IMR-90 (cell line): ENCODE data around the gene TNFRSF1A. TPM values are rescaled to one million over a fixed set of nuclear protein-coding genes. Genes with fewer than 3 reads are reported as not detected.

Experiments used
- ATAC-seq: fragments of 200-7000 bp; cut with Tn5 transposase; 2 replicates; pipeline ENCODE4 v1.9.1; 2020; ENCODE audit warnings: low read depth, mild to moderate bottlenecking, moderate library complexity
- BruUV-seq: library from RNA; stranded (reverse); fragments of 400-500 nt; replicated peaks from 2 replicates; lab custom pipeline; 2021; lab: Mats Ljungman, UMichigan
- CTCF ChIA-PET: fragments of 300-600 bp; formaldehyde crosslinking; extraction: SDS; loops from one replicate; lab custom pipeline; 2021; ENCODE audit warnings: antibody characterized with exemption; lab: Yijun Ruan, JAX
- POLR2A ChIA-PET: fragments of 300-600 bp; sonication (Branson Sonifier 250); formaldehyde crosslinking; loops from one replicate; lab custom pipeline; 2022; ENCODE audit warnings: antibody characterized with exemption; ENCODE audit not compliant: unreplicated experiment; lab: Charles Lee
- DNase-seq: peaks from one replicate; pipeline ENCODE4 v3.0.0; 2013
- H2AFZ ChIP-seq: replicated peaks from 2 replicates; pipeline ENCODE3; 2013; ENCODE audit warnings: low read length, mild to moderate bottlenecking; ENCODE audit not compliant: poor library complexity
- H2AK5ac ChIP-seq: 2 replicates; pipeline ENCODE4 v1.6.1; 2013; ENCODE audit warnings: low read depth, low read length, inconsistent platforms
- H2AK9ac ChIP-seq: replicated peaks from 2 replicates; pipeline ENCODE3; 2013; ENCODE audit warnings: mild to moderate bottlenecking, low read depth, low read length, moderate library complexity; ENCODE audit not compliant: poor library complexity
- H2BK120ac ChIP-seq: 2 replicates; pipeline ENCODE4 v1.6.1; 2013; ENCODE audit warnings: low read depth, low read length, inconsistent platforms
- H2BK15ac ChIP-seq: 3 replicates; pipeline ENCODE4 v1.6.1; 2013; ENCODE audit warnings: low read depth, low read length, inconsistent platforms
- H2BK20ac ChIP-seq: 2 replicates; pipeline ENCODE4 v1.6.1; 2013; ENCODE audit warnings: low read depth, mild to moderate bottlenecking, inconsistent platforms, low read length, moderate library complexity
- H2BK5ac ChIP-seq: 2 replicates; pipeline ENCODE4 v1.6.1; 2013; ENCODE audit warnings: mild to moderate bottlenecking, low read depth, low read length, inconsistent platforms; ENCODE audit not compliant: poor library complexity, severe bottlenecking
- H3K14ac ChIP-seq: replicated peaks from 2 replicates; pipeline ENCODE4 v1.6.1; 2013; ENCODE audit warnings: low read depth, low read length, inconsistent platforms
- H3K18ac ChIP-seq: 2 replicates; pipeline ENCODE4 v1.6.1; 2013; ENCODE audit warnings: low read depth, low read length, control low read depth
- H3K23ac ChIP-seq: 2 replicates; pipeline ENCODE4 v1.6.1; 2013; ENCODE audit warnings: low read depth, low read length, inconsistent platforms
- H3K27ac ChIP-seq: 2 replicates; pipeline ENCODE4 v1.5.1; 2013; ENCODE audit warnings: mild to moderate bottlenecking, control low read depth, low read length; ENCODE audit not compliant: insufficient read depth
- H3K27me3 ChIP-seq: 2 replicates; pipeline ENCODE4 v1.6.1; 2013; ENCODE audit warnings: low read length; ENCODE audit not compliant: control insufficient read depth, insufficient read depth
- H3K36me3 ChIP-seq: 2 replicates; pipeline ENCODE4 v1.6.1; 2013; ENCODE audit warnings: low read length, mixed read lengths; ENCODE audit not compliant: control insufficient read depth, insufficient read depth
- H3K4ac ChIP-seq: 2 replicates; pipeline ENCODE4 v1.6.1; 2013; ENCODE audit warnings: low read depth, low read length, inconsistent platforms
- H3K4me1 ChIP-seq: 2 replicates; pipeline ENCODE4 v1.6.1; 2013; ENCODE audit warnings: low read length, mixed read lengths; ENCODE audit not compliant: control insufficient read depth, insufficient read depth
- H3K4me2 ChIP-seq: 2 replicates; pipeline ENCODE4 v1.6.1; 2013; ENCODE audit warnings: low read depth, mild to moderate bottlenecking, control low read depth, low read length, moderate library complexity
- H3K4me3 ChIP-seq: 2 replicates; pipeline ENCODE4 v1.5.1; 2013; ENCODE audit warnings: low read depth, mild to moderate bottlenecking, control low read depth, low read length, moderate library complexity; ENCODE audit not compliant: insufficient read depth
- H3K56ac ChIP-seq: 2 replicates; pipeline ENCODE4 v1.6.1; 2013; ENCODE audit warnings: low read length, inconsistent platforms; ENCODE audit not compliant: insufficient read depth; ENCODE audit errors: extremely low read depth
- H3K79me1 ChIP-seq, 2 experiments: 2 replicates each; pipeline ENCODE4 v1.6.1; 2013; ENCODE audit warnings: low read length in 2 of 2, inconsistent platforms in 1 of 2, low read depth in 1 of 2
- H3K9ac ChIP-seq: 2 replicates; pipeline ENCODE4 v1.6.1; 2013; ENCODE audit warnings: low read depth, low read length, control low read depth
- H3K9me1 ChIP-seq: 2 replicates; pipeline ENCODE4 v1.6.1; 2013; ENCODE audit warnings: low read length, inconsistent platforms; ENCODE audit not compliant: insufficient read depth
- H3K9me3 ChIP-seq: 2 replicates; pipeline ENCODE4 v1.6.1; 2013; ENCODE audit warnings: low read length; ENCODE audit not compliant: control insufficient read depth, insufficient read depth
- H4K20me1 ChIP-seq: 2 replicates; pipeline ENCODE4 v1.6.1; 2013; ENCODE audit warnings: low read length, inconsistent platforms; ENCODE audit not compliant: insufficient read depth
- H4K5ac ChIP-seq: 2 replicates; pipeline ENCODE4 v1.6.1; 2013; ENCODE audit warnings: mild to moderate bottlenecking, low read depth, low read length, control low read depth
- H4K8ac ChIP-seq, 2 experiments: 2 replicates each; pipeline ENCODE4 v1.6.1; 2013; ENCODE audit warnings: low read depth in 2 of 2, low read length in 2 of 2, control low read depth in 1 of 2, inconsistent platforms in 1 of 2
- H4K91ac ChIP-seq: 2 replicates; pipeline ENCODE4 v1.6.1; 2013; ENCODE audit warnings: low read depth, low read length, inconsistent platforms; ENCODE audit not compliant: insufficient read depth
- CEBPB ChIP-seq: IDR thresholded peaks from 2 replicates; pipeline ENCODE4 v1.6.1; 2012; ENCODE audit warnings: low read depth, low read length, improper control_type of control experiment
- CHD1 ChIP-seq: IDR thresholded peaks from 2 replicates; pipeline ENCODE4 v1.6.1; 2012; ENCODE audit warnings: low read depth, low read length, improper control_type of control experiment
- MAFK ChIP-seq: IDR thresholded peaks from 2 replicates; pipeline ENCODE4 v1.6.1; 2012; ENCODE audit warnings: low read depth, low read length, improper control_type of control experiment
- NFE2L2 ChIP-seq: fragments of 150-350 bp; IDR thresholded peaks from 2 replicates; pipeline ENCODE4 v1.6.1; 2016; ENCODE audit warnings: low read depth, mild to moderate bottlenecking, low read length
- POLR2A ChIP-seq: IDR thresholded peaks from 2 replicates; pipeline ENCODE4 v1.6.1; 2012; ENCODE audit warnings: mild to moderate bottlenecking, low read depth, low read length
- RAD21 ChIP-seq: IDR thresholded peaks from 2 replicates; pipeline ENCODE4 v1.6.1; 2012; ENCODE audit warnings: low read length, improper control_type of control experiment
- RCOR1 ChIP-seq: IDR thresholded peaks from 2 replicates; pipeline ENCODE4 v1.6.1; 2012; ENCODE audit warnings: mild to moderate bottlenecking, low read length, improper control_type of control experiment; ENCODE audit not compliant: insufficient replicate concordance
- RFX5 ChIP-seq: IDR thresholded peaks from 2 replicates; pipeline ENCODE4 v1.8.0; 2012; ENCODE audit warnings: low read depth, mild to moderate bottlenecking, low read length, moderate library complexity
- WGBS, 2 experiments: methylation state at CpG; one replicate each; pipeline versions ENCODE4 v1.1.5 to v1.1.7; 2013; ENCODE audit warnings: missing lambda C conversion rate in 2 of 2; ENCODE audit not compliant: insufficient read length in 1 of 2; ENCODE audit errors: extremely low coverage in 2 of 2; 5-methylcytosine and 5-hydroxymethylcytosine counted together
- dilution Hi-C: fragments of 300-500 bp; cut with HindIII; formaldehyde crosslinking; loops from one replicate; pipeline ENCODE4 v1.14.3; 2018; ENCODE audit warnings: low sequenced_read_pairs; ENCODE audit not compliant: unreplicated experiment
- in situ Hi-C: fragments of 300-500 bp; cut with MboI; formaldehyde crosslinking; loops from 3 replicates; pipeline ENCODE4 v1.14.3; 2019; ENCODE audit warnings: low sequenced_read_pairs, inconsistent platforms, mixed read lengths
- intact Hi-C: fragments of 100-400 bp; cut with micrococcal nuclease; formaldehyde crosslinking; loops from 2 replicates; pipeline ENCODE4 v1.10.0; 2022
- polyA plus RNA-seq, 3 experiments: library from polyadenylated mRNA; depleted of rRNA; stranded (reverse); fragments of >200 nt; gene quantifications; 2 replicates each; pipeline ENCODE4 v1.2.3, GENCODE V29; 2012; ENCODE audit warnings: low replicate concordance in 1 of 3
- total RNA-seq: library from RNA; depleted of rRNA; stranded (reverse); fragments of >200 nt; gene quantifications from 2 replicates; pipeline ENCODE4 v1.2.3, GENCODE V29; 2012

TNFRSF1A gene
- total and polyA plus RNA-seq, 2 of the 4 experiments (the other 2 are of a cell fraction), result 79.6 to 136 TPM

DNA sequence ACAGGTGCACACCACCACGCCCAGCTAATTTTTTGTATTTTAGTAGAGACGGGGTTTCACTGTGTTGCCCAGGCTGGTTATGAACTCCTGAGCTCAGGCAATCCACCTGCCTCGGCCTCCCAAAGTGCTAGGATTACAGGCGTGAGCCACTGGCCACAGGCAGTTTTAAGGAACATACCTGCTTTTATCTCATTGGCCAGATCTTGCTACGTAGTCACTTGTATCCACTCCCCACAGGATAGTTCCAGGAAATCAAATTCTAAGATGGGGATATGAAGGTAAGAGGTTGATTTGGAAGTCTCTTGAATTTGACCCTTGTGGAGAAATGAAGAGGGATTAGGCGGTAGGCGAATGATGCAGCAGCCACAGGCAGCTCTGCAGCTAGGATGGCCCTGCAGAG, 40.2 kb downstream of the TNFRSF1A start:
- Histone ChIP-seq H3K9ac (no peak overlapping the region), H2AK5ac (no peak overlapping the region), H2AK9ac (no peak overlapping the region), H4K5ac (no peak overlapping the region), H3K4me2 (no peak overlapping the region), H2BK15ac (no peak overlapping the region), H3K4me3 (no peak overlapping the region), H3K79me1 (no peaks in the 10 kb centered on the region), H2BK20ac (no peak overlapping the region), H3K56ac (no peak overlapping the region), H3K18ac (no peak overlapping the region), H3K36me3 (no peaks in the 10 kb centered on the region), H3K14ac (no peak overlapping the region), H3K27me3 (peaks cover 6% of the 10 kb centered on the region; the same call in 1 of the 2 replicates), H2BK120ac (no peak overlapping the region), H4K8ac (no peak overlapping the region), H2BK5ac (no peak overlapping the region), H2AFZ (no peak overlapping the region), H3K9me3 (no peaks in the 10 kb centered on the region), H4K20me1 (no peaks in the 10 kb centered on the region), H4K91ac (no peak overlapping the region), H3K27ac (no peak overlapping the region), H3K4me1 (peaks cover 4% of the 10 kb centered on the region), H3K23ac (no peak overlapping the region), H3K9me1 (no peaks in the 10 kb centered on the region), H3K4ac (no peak overlapping the region)
- BruUV-seq, result no TSS peak
- dilution Hi-C loops (no loop called here), intact Hi-C loops (no loop called here), in situ Hi-C loops (no loop called here)
- ChIA-PET CTCF (no interaction called here), POLR2A (no interaction called here)
- DNase-seq (no peak), ATAC-seq (no peak)
- 80% methylated on average over 2 of the region's 7 CpGs; no CpG with 5 or more reads in 1 of the 2 experiments for WGBS, 2 experiments
- TF ChIP-seq MAFK (no peak), RCOR1 (no peak), POLR2A (no peak), CHD1 (no peak), NFE2L2 (no peak), RFX5 (peak; percentile 56; the same call in 1 of the 2 replicates), CEBPB (no peak), RAD21 (no peak)
